Ovary (tissue), 9 donors: ENCODE results near the gene NMRK2. TPM values are rescaled to one million over a fixed set of nuclear protein-coding genes. Genes with fewer than 3 reads are reported as not detected.
A peak's percentile ranks its signal among the peaks of the same experiment; 100 is the strongest.

Experiments used
- DNase-seq, 5 donors: peaks; one replicate each; pipeline ENCODE4 v3.0.0-alpha.2; 2019 to 2020
- H3K27ac ChIP-seq, 2 donors: fragments of 200-600 bp; one replicate each; pipeline versions ENCODE4 v1.5.1 to v1.8.0; 2019 to 2022
- H3K27me3 ChIP-seq: fragments of 200-600 bp; one replicate; pipeline ENCODE4 v1.8.0; 2022
- H3K36me3 ChIP-seq: fragments of 200-600 bp; sonication (generic); one replicate; pipeline ENCODE4 v1.5.1; 2019
- H3K4me1 ChIP-seq: one replicate; pipeline ENCODE4 v1.8.1; 2013; ENCODE audit warnings: mild to moderate bottlenecking, moderate library complexity; ENCODE audit not compliant: insufficient read depth
- H3K4me3 ChIP-seq: fragments of 200-600 bp; sonication (generic); one replicate; pipeline ENCODE4 v1.5.1; 2017
- H3K9me3 ChIP-seq, 2 donors: fragments of 200-600 bp in 1 of 2; sonication (generic) in 1 of 2; one replicate each; pipeline versions ENCODE4 v1.5.1 to v1.8.1; 2013 to 2019; ENCODE audit warnings: mild to moderate bottlenecking in 1 of 2, moderate library complexity in 1 of 2
- CTCF ChIP-seq, 3 donors: fragments of 450-650 bp in 2 of 3; fragments of 200-600 bp in 1 of 3; IDR thresholded peaks; one replicate each; pipeline versions ENCODE4 v1.5.1 to v1.8.0; 2016 to 2022; ENCODE audit warnings: antibody characterized with exemption in 3 of 3, mild to moderate bottlenecking in 1 of 3
- EP300 ChIP-seq: sonication (generic); formaldehyde crosslinking; IDR thresholded peaks from one replicate; pipeline ENCODE4 v1.6.1; 2017; ENCODE audit warnings: antibody characterized with exemption
- POLR2A ChIP-seq: fragments of 450-650 bp; IDR thresholded peaks from one replicate; pipeline ENCODE4 v1.6.1; 2017; ENCODE audit warnings: antibody characterized with exemption, mild to moderate bottlenecking, moderate library complexity
- WGBS, 3 donors: extraction: QIAGEN DNeasy Blood & Tissue Kit in 1 of 3; methylation state at CpG; one replicate each; pipeline versions ENCODE4 v1.1.5 to v1.1.7; 2013 to 2017; 5-methylcytosine and 5-hydroxymethylcytosine counted together
- intact Hi-C, 4 donors: fragments of 100-400 bp; cut with DNase I; formaldehyde crosslinking; loops; one replicate each; pipeline versions ENCODE4 v1.11.0 to v1.15.1; 2022 to 2023
- polyA plus RNA-seq, 2 donors: library from polyadenylated mRNA; stranded (reverse); fragments of 200-250 nt in 1 of 2; fragments of 350-450 nt in 1 of 2; fragmentation: Illumina TruSeq in 1 of 2; extraction: RNeasy Lipid Tissue Mini Kit (QIAGEN cat#74804) in 1 of 2; gene quantifications; one replicate each; pipeline ENCODE4 v1.2.3, GENCODE V29; 2013 to 2014
- total RNA-seq, 7 donors: library from RNA; depleted of rRNA in 2 of 7; stranded (reverse); fragments of >200 nt in 2 of 7; fragmentation: NEBNext Ultra II Directional in 3 of 7; extraction: Animal tissue kit (Norgen Biotek cat#: 25700) in 3 of 7; gene quantifications; one replicate each; pipeline versions ENCODE4 v1.1.0 to v1.2.4, GENCODE V29; 2016 to 2023
- donor health status: DM: no; HTN: no; CAD: no; lungs with moderate emphysema.
- donor health status: DM: no; HTN: no; CAD: no.
- donor health status: Bipolar disorder and iron deficiency.
- donor health status: DM: yes; HTN: yes; CAD: no.
- donor health status: DM: no; HTN: no; CAD: no.
- donor health status: DM: yes; HTN: yes; CAD: no.

Gene NMRK2
- total and polyA plus RNA-seq, 9 donors, result 0.26 to 0.93 (median 0.40) TPM; not detected in 5

GRCh38 chr19:3895788-3896187 lies 37.1 kb upstream of the NMRK2 start:
- intact Hi-C loops, result no loop called here
- DNase-seq, result no peak
- H3K4me1 ChIP-seq, result no peaks in the 10 kb centered on the region
- no peak overlapping the region for H3K4me3 ChIP-seq
- H3K27me3 ChIP-seq, result no peaks in the 10 kb centered on the region
- WGBS, 3 donors, result 83 to 88% (median 86%) methylated on average over 5 of the region's 5 CpGs
- H3K9me3 ChIP-seq, result peaks cover 0 to 4% of the 10 kb centered on the region in 2 donors
- no peak overlapping the region for H3K27ac ChIP-seq
- no peaks in the 10 kb centered on the region for H3K36me3 ChIP-seq
- TF ChIP-seq POLR2A (no peak), EP300 (no peak), CTCF (IDR thresholded peaks at IDR 0.05) (no peak)

- no peak overlapping the region for H3K27ac ChIP-seq
- WGBS, 3 donors, result 64 to 69% (median 65%) methylated on average over 4 of the region's 4 CpGs
- H3K4me1 ChIP-seq, result no peaks in the 10 kb centered on the region
- intact Hi-C loops, result no loop called here
- no peaks in the 10 kb centered on the region for H3K36me3 ChIP-seq
- H3K9me3 ChIP-seq, result peaks cover 0 to 4% of the 10 kb centered on the region in 2 donors
- no peak overlapping the region for H3K4me3 ChIP-seq
- no peaks in the 10 kb centered on the region for H3K27me3 ChIP-seq
- DNase-seq, result no peak
- TF ChIP-seq CTCF (IDR thresholded peaks at IDR 0.05) (no peak), EP300 (no peak), POLR2A (no peak)
Observed at GRCh38 chr19:3897936-3898335, 34.9 kb upstream of the NMRK2 start.

GRCh38 chr19:3898426-3898825 lies 34.4 kb upstream of the NMRK2 start:
- 88 to 98% (median 95%) methylated on average over 3 of the region's 3 CpGs for WGBS, 3 donors
- TF ChIP-seq EP300 (no peak), POLR2A (no peak), CTCF (IDR thresholded peaks at IDR 0.05) (no peak)
- intact Hi-C loops, result no loop called here

GRCh38 chr19:3899531-3900294 lies 33.2 kb upstream of the NMRK2 start:
- peak in 1 of 5 donors; percentile 43 for DNase-seq
- intact Hi-C loops, result no loop called here

More at GRCh38 chr19:3898426-3898825, 34.4 kb upstream of the NMRK2 start:
- Histone ChIP-seq H3K4me3 (no peak overlapping the region), H3K4me1 (no peaks in the 10 kb centered on the region), H3K9me3 (peaks cover 0 to 4% of the 10 kb centered on the region in 2 donors), H3K36me3 (no peaks in the 10 kb centered on the region), H3K27me3 (no peaks in the 10 kb centered on the region), H3K27ac (no peak overlapping the region)
- DNase-seq, result no peak

More at GRCh38 chr19:3899531-3900294, 33.2 kb upstream of the NMRK2 start:
- H3K36me3 ChIP-seq, result no peaks in the 10 kb centered on the region
- TF ChIP-seq POLR2A (no peak), EP300 (no peak), CTCF (IDR thresholded peaks at IDR 0.05) (no peak)
- peaks cover 0 to 4% of the 10 kb centered on the region in 2 donors for H3K9me3 ChIP-seq
- no peak overlapping the region for H3K27ac ChIP-seq
- no peak overlapping the region for H3K4me3 ChIP-seq
- no peaks in the 10 kb centered on the region for H3K4me1 ChIP-seq
- no peaks in the 10 kb centered on the region for H3K27me3 ChIP-seq
- WGBS, 3 donors, result 29 to 35% (median 33%) methylated on average over 18 of the region's 18 CpGs
